ENCODE data around the gene ZMIZ1.

Gene ZMIZ1

DNA sequence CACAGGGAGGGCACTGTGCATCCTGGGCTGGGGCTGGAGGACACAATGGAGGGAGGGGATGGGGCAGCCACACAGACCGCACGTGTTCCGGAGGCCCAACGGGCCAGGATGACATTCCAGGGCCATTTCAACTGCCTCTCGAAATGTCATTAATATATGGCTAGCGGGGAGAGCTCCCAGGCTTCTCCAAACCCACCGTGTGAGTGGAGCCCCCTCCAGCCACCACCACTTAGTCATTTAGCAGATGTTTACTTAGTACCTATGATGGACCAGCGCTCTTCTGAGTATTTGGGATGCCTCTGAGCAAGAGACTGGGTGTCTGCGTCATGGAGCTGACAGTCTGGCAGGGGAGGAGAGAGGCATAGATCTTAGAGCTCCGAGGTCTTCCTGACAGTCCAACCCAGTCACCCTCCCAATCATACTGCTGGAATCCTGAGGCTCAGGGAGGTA lies 107.3 kb downstream of the ZMIZ1 start:
- TF ChIP-seq CTCF (conservative IDR thresholded peaks at IDR 0.05; ENCODE audit: low read depth, low read length): no peak
- H3K36me3 ChIP-seq (ENCODE audit: insufficient read depth): no peaks in the 10 kb centered on the region
- H3K27ac ChIP-seq: no peak overlapping the region
- no peak overlapping the region for H2AFZ ChIP-seq (ENCODE audit: low read depth)
- H3K79me2 ChIP-seq (ENCODE audit: insufficient read depth, low read depth): no peaks in the 10 kb centered on the region
- no peak overlapping the region for H3K9ac ChIP-seq
- no peaks in the 10 kb centered on the region for H4K20me1 ChIP-seq (ENCODE audit: insufficient read depth)
- H3K4me1 ChIP-seq (ENCODE audit: low read depth, poor library complexity, severe bottlenecking): no peaks in the 10 kb centered on the region
- H3K4me3 ChIP-seq (IDR thresholded peaks at IDR 0.05; ENCODE audit: insufficient read depth, low read depth, low read length): no peak overlapping the region
- no peak overlapping the region for H3K4me2 ChIP-seq
- H3K27me3 ChIP-seq (ENCODE audit: insufficient read depth, low read depth): no peaks in the 10 kb centered on the region

- no peaks in the 10 kb centered on the region for H3K79me2 ChIP-seq (ENCODE audit: insufficient read depth, low read depth)
- H3K4me2 ChIP-seq: no peak overlapping the region
- H3K9ac ChIP-seq: no peak overlapping the region
- H3K27ac ChIP-seq: no peak overlapping the region
- no peaks in the 10 kb centered on the region for H4K20me1 ChIP-seq (ENCODE audit: insufficient read depth)
- H3K4me1 ChIP-seq (ENCODE audit: low read depth, poor library complexity, severe bottlenecking): no peaks in the 10 kb centered on the region
- H3K36me3 ChIP-seq (ENCODE audit: insufficient read depth): no peaks in the 10 kb centered on the region
- H3K4me3 ChIP-seq (IDR thresholded peaks at IDR 0.05; ENCODE audit: insufficient read depth, low read depth, low read length): no peak overlapping the region
- no peak overlapping the region for H2AFZ ChIP-seq (ENCODE audit: low read depth)
- H3K27me3 ChIP-seq (ENCODE audit: insufficient read depth, low read depth): no peaks in the 10 kb centered on the region
- TF ChIP-seq CTCF (conservative IDR thresholded peaks at IDR 0.05; ENCODE audit: low read depth, low read length): no peak
These were observed 108.3 kb downstream of the ZMIZ1 start for GRCh38 chr10:79176949-79177602.

DNA sequence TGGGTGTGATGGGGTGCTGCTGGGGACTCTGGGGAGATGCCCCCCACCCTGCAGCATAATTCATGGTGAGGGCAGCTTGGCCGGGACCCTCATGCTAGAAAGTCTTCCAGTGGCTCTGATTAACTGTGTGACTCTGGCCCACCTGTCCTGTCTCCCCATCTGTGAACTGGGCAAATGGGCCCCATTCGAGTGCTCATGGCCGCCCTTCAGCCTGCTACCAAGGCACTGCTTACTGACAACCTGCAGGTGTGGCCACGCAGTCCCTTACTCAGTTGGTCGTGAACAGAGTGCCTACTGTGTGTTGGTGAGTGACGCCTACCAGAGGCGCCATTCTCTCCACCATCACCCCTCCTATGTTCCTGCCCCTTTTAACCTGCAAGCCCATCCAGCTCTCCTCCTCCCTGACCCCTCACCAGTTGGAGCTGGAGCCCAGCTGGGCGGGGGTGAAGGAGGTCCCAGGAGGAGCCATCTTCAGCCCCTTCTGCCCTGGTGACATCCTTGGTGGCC lies 109.4 kb downstream of the ZMIZ1 start:
- H3K9ac ChIP-seq: no peak overlapping the region
- no peak for TF ChIP-seq CTCF (conservative IDR thresholded peaks at IDR 0.05; ENCODE audit: low read depth, low read length)
- no peaks in the 10 kb centered on the region for H3K27me3 ChIP-seq (ENCODE audit: insufficient read depth, low read depth)
- H3K79me2 ChIP-seq (ENCODE audit: insufficient read depth, low read depth): no peaks in the 10 kb centered on the region
- no peak overlapping the region for H3K4me2 ChIP-seq
- H3K36me3 ChIP-seq (ENCODE audit: insufficient read depth): no peaks in the 10 kb centered on the region
- no peaks in the 10 kb centered on the region for H3K4me1 ChIP-seq (ENCODE audit: low read depth, poor library complexity, severe bottlenecking)
- H3K27ac ChIP-seq: no peak overlapping the region
- no peak overlapping the region for H3K4me3 ChIP-seq (IDR thresholded peaks at IDR 0.05; ENCODE audit: insufficient read depth, low read depth, low read length)
- no peaks in the 10 kb centered on the region for H4K20me1 ChIP-seq (ENCODE audit: insufficient read depth)
- no peak overlapping the region for H2AFZ ChIP-seq (ENCODE audit: low read depth)

DNA sequence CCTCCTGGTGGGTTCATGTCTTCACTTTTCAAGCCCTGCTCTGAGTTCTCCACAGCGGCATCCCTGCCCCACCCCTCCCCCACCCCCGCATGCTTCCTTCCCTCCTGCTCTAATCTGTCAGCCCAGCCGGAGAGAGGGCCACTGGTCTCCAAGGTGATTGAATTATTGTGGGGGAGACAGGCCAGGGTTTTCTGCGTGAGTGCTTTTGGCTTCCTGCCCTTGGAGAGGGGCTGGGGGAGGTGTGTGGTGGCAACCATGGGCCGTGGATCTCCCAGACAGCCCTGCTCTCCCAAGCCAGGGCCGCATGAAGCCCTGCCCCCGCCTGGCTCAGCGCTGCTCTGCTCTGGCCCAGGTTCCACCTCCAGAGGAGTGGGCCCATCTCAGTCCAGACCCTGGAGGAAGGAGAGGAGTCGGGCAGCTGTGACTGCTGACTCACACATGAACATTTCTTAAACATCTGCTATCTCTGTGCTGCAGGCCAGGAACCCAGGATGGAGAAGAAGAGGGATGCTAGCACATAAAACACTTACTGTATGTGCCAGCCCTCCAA lies 109.9 kb downstream of the ZMIZ1 start:
- H3K4me1 ChIP-seq (ENCODE audit: low read depth, poor library complexity, severe bottlenecking): no peaks in the 10 kb centered on the region
- no peaks in the 10 kb centered on the region for H3K79me2 ChIP-seq (ENCODE audit: insufficient read depth, low read depth)
- H3K27me3 ChIP-seq (ENCODE audit: insufficient read depth, low read depth): no peaks in the 10 kb centered on the region
- H3K27ac ChIP-seq: no peak overlapping the region
- no peaks in the 10 kb centered on the region for H4K20me1 ChIP-seq (ENCODE audit: insufficient read depth)
- no peaks in the 10 kb centered on the region for H3K36me3 ChIP-seq (ENCODE audit: insufficient read depth)
- no peak overlapping the region for H3K4me2 ChIP-seq
- H3K4me3 ChIP-seq (IDR thresholded peaks at IDR 0.05; ENCODE audit: insufficient read depth, low read depth, low read length): no peak overlapping the region
- no peak overlapping the region for H2AFZ ChIP-seq (ENCODE audit: low read depth)
- no peak for TF ChIP-seq CTCF (conservative IDR thresholded peaks at IDR 0.05; ENCODE audit: low read depth, low read length)
- no peak overlapping the region for H3K9ac ChIP-seq

All from KMS-11 (cell line).